Neural cell (in vitro differentiated cells): ENCODE measurements around the gene SSC5D.

Experiments
- CTCF ChIP-seq: fragments of 450-650 bp; IDR thresholded peaks from 2 replicates; pipeline ENCODE4 v1.5.1; 2014; ENCODE audit warnings: antibody characterized with exemption, mild to moderate bottlenecking, moderate library complexity; ENCODE audit not compliant: poor library complexity, severe bottlenecking
- EP300 ChIP-seq: fragments of 450-650 bp; conservative IDR thresholded peaks from 2 replicates; pipeline ENCODE4 v1.6.1; 2014; ENCODE audit warnings: antibody characterized with exemption, mild to moderate bottlenecking, moderate library complexity; ENCODE audit not compliant: poor library complexity, severe bottlenecking
- EZH2 ChIP-seq: fragments of 200-600, 300-800 bp; shearing (Covaris generic), sonication (generic); IDR thresholded peaks from 2 replicates; pipeline ENCODE4 v1.6.1; 2014; ENCODE audit warnings: antibody characterized with exemption, low read length, borderline replicate concordance, mild to moderate bottlenecking; ENCODE audit not compliant: insufficient read depth, poor library complexity, severe bottlenecking
- MXI1 ChIP-seq: fragments of 450-650 bp; conservative IDR thresholded peaks from 2 replicates; pipeline ENCODE4 v1.6.1; 2014; ENCODE audit warnings: antibody characterized with exemption, mild to moderate bottlenecking; ENCODE audit not compliant: poor library complexity, severe bottlenecking
- REST ChIP-seq: IDR thresholded peaks from 2 replicates; pipeline ENCODE4 v1.6.1; 2012; ENCODE audit warnings: borderline replicate concordance

GRCh38 chr19:55528030-55528803, 40.0 kb downstream of the SSC5D start:
- TF ChIP-seq CTCF: no peak
- no peak for TF ChIP-seq REST
- TF ChIP-seq EP300: no peak
- TF ChIP-seq MXI1: no peak
- TF ChIP-seq EZH2: no peak
